ENCODE results near the gene RPL12.
"Not testable (repeated sequence)": the region's sequence is repeated elsewhere in the genome, so short reads cannot be mapped to it uniquely, and the experiment has no call there.

Gene RPL12

GRCh38 chr9:127467621-127468020, 16.4 kb upstream of the RPL12 start:
- no peaks in the 10 kb centered on the region for H3K4me1 ChIP-seq (ENCODE audit: control insufficient read depth, insufficient read depth, low read length)
- no peak overlapping the region for H3K9ac ChIP-seq (ENCODE audit: low read depth, low read length)
- H3K9me3 ChIP-seq (ENCODE audit: control insufficient read depth, insufficient read depth, low read length) = no peaks in the 10 kb centered on the region
- no peak overlapping the region for H3K4me3 ChIP-seq (ENCODE audit: low read depth, low read length)
- no peaks in the 10 kb centered on the region for H3K27me3 ChIP-seq (ENCODE audit: control insufficient read depth, insufficient read depth, low read length)
- H3K36me3 ChIP-seq (ENCODE audit: control insufficient read depth, insufficient read depth, low read length) = peaks cover 32% of the 10 kb centered on the region
- no peak overlapping the region for H3K27ac ChIP-seq (ENCODE audit: low read depth, low read length)

- not testable (repeated sequence) for H3K27ac ChIP-seq (ENCODE audit: low read depth, low read length); H3K27me3 ChIP-seq (ENCODE audit: control insufficient read depth, insufficient read depth, low read length); H3K4me1 ChIP-seq (ENCODE audit: control insufficient read depth, insufficient read depth, low read length); H3K9me3 ChIP-seq (ENCODE audit: control insufficient read depth, insufficient read depth, low read length); H3K4me3 ChIP-seq (ENCODE audit: low read depth, low read length); H3K9ac ChIP-seq (ENCODE audit: low read depth, low read length)
- H3K36me3 ChIP-seq (ENCODE audit: control insufficient read depth, insufficient read depth, low read length) = peaks cover 44% of the 10 kb centered on the region
Measured at GRCh38 chr9:127466407-127466917, 15.3 kb upstream of the RPL12 start.

- Histone ChIP-seq H3K27me3 (ENCODE audit: control insufficient read depth, insufficient read depth, low read length) (no peaks in the 10 kb centered on the region), H3K36me3 (ENCODE audit: control insufficient read depth, insufficient read depth, low read length) (peaks cover 60% of the 10 kb centered on the region), H3K4me3 (ENCODE audit: low read depth, low read length) (no peak overlapping the region), H3K9ac (ENCODE audit: low read depth, low read length) (no peak overlapping the region), H3K27ac (ENCODE audit: low read depth, low read length) (no peak overlapping the region), H3K9me3 (ENCODE audit: control insufficient read depth, insufficient read depth, low read length) (no peaks in the 10 kb centered on the region), H3K4me1 (ENCODE audit: control insufficient read depth, insufficient read depth, low read length) (no peaks in the 10 kb centered on the region)
Measured at GRCh38 chr9:127463911-127464310, 12.7 kb upstream of the RPL12 start.

GRCh38 chr9:127463382-127463781, 12.2 kb upstream of the RPL12 start:
- Histone ChIP-seq H3K9ac (ENCODE audit: low read depth, low read length) (no peak overlapping the region), H3K4me3 (ENCODE audit: low read depth, low read length) (no peak overlapping the region), H3K27me3 (ENCODE audit: control insufficient read depth, insufficient read depth, low read length) (no peaks in the 10 kb centered on the region), H3K4me1 (ENCODE audit: control insufficient read depth, insufficient read depth, low read length) (no peaks in the 10 kb centered on the region), H3K27ac (ENCODE audit: low read depth, low read length) (no peak overlapping the region), H3K9me3 (ENCODE audit: control insufficient read depth, insufficient read depth, low read length) (no peaks in the 10 kb centered on the region), H3K36me3 (ENCODE audit: control insufficient read depth, insufficient read depth, low read length) (peaks cover 64% of the 10 kb centered on the region)

- H3K27me3 ChIP-seq (ENCODE audit: control insufficient read depth, insufficient read depth, low read length) = no peaks in the 10 kb centered on the region
- no peaks in the 10 kb centered on the region for H3K9me3 ChIP-seq (ENCODE audit: control insufficient read depth, insufficient read depth, low read length)
- no peak overlapping the region for H3K4me3 ChIP-seq (ENCODE audit: low read depth, low read length)
- no peak overlapping the region for H3K9ac ChIP-seq (ENCODE audit: low read depth, low read length)
- H3K27ac ChIP-seq (ENCODE audit: low read depth, low read length) = no peak overlapping the region
- no peaks in the 10 kb centered on the region; the same call in 1 of the 2 replicates for H3K4me1 ChIP-seq (ENCODE audit: control insufficient read depth, insufficient read depth, low read length)
- peaks cover 64% of the 10 kb centered on the region for H3K36me3 ChIP-seq (ENCODE audit: control insufficient read depth, insufficient read depth, low read length)
Measured at GRCh38 chr9:127458921-127459320, 7.7 kb upstream of the RPL12 start.

- H3K9ac ChIP-seq (ENCODE audit: low read depth, low read length) = no peak overlapping the region
- H3K27ac ChIP-seq (ENCODE audit: low read depth, low read length) = no peak overlapping the region
- H3K27me3 ChIP-seq (ENCODE audit: control insufficient read depth, insufficient read depth, low read length) = no peaks in the 10 kb centered on the region
- H3K4me3 ChIP-seq (ENCODE audit: low read depth, low read length) = no peak overlapping the region
- H3K36me3 ChIP-seq (ENCODE audit: control insufficient read depth, insufficient read depth, low read length) = peaks cover 50% of the 10 kb centered on the region
- no peaks in the 10 kb centered on the region for H3K9me3 ChIP-seq (ENCODE audit: control insufficient read depth, insufficient read depth, low read length)
- H3K4me1 ChIP-seq (ENCODE audit: control insufficient read depth, insufficient read depth, low read length) = peaks cover 3% of the 10 kb centered on the region
Measured at GRCh38 chr9:127457191-127457878, 6.1 kb upstream of the RPL12 start.

- H3K27me3 ChIP-seq (ENCODE audit: control insufficient read depth, insufficient read depth, low read length) = no peaks in the 10 kb centered on the region
- peaks cover 37% of the 10 kb centered on the region for H3K36me3 ChIP-seq (ENCODE audit: control insufficient read depth, insufficient read depth, low read length)
- peaks cover 5% of the 10 kb centered on the region for H3K4me1 ChIP-seq (ENCODE audit: control insufficient read depth, insufficient read depth, low read length)
- no peak overlapping the region for H3K27ac ChIP-seq (ENCODE audit: low read depth, low read length)
- no peaks in the 10 kb centered on the region for H3K9me3 ChIP-seq (ENCODE audit: control insufficient read depth, insufficient read depth, low read length)
- no peak overlapping the region for H3K9ac ChIP-seq (ENCODE audit: low read depth, low read length)
- no peak overlapping the region for H3K4me3 ChIP-seq (ENCODE audit: low read depth, low read length)
Measured at GRCh38 chr9:127455324-127455992, 4.3 kb upstream of the RPL12 start.

GRCh38 chr9:127452691-127453090, 1.5 kb upstream of the RPL12 start:
- Histone ChIP-seq H3K27ac (ENCODE audit: low read depth, low read length) (no peak overlapping the region), H3K36me3 (ENCODE audit: control insufficient read depth, insufficient read depth, low read length) (peaks cover 51% of the 10 kb centered on the region), H3K9ac (ENCODE audit: low read depth, low read length) (no peak overlapping the region), H3K9me3 (ENCODE audit: control insufficient read depth, insufficient read depth, low read length) (no peaks in the 10 kb centered on the region), H3K4me1 (ENCODE audit: control insufficient read depth, insufficient read depth, low read length) (peaks cover 11% of the 10 kb centered on the region), H3K27me3 (ENCODE audit: control insufficient read depth, insufficient read depth, low read length) (no peaks in the 10 kb centered on the region), H3K4me3 (ENCODE audit: low read depth, low read length) (peak overlapping the region; percentile 96)

- peak overlapping the region; percentile 96 for H3K4me3 ChIP-seq (ENCODE audit: low read depth, low read length)
- no peaks in the 10 kb centered on the region for H3K9me3 ChIP-seq (ENCODE audit: control insufficient read depth, insufficient read depth, low read length)
- H3K27ac ChIP-seq (ENCODE audit: low read depth, low read length) = peak overlapping the region; percentile 46
- H3K27me3 ChIP-seq (ENCODE audit: control insufficient read depth, insufficient read depth, low read length) = no peaks in the 10 kb centered on the region
- H3K9ac ChIP-seq (ENCODE audit: low read depth, low read length) = peak overlapping the region; percentile 49
- peaks cover 51% of the 10 kb centered on the region for H3K36me3 ChIP-seq (ENCODE audit: control insufficient read depth, insufficient read depth, low read length)
- H3K4me1 ChIP-seq (ENCODE audit: control insufficient read depth, insufficient read depth, low read length) = peaks cover 11% of the 10 kb centered on the region
Measured at GRCh38 chr9:127451858-127452656, 851 bp upstream of the RPL12 start.

- Histone ChIP-seq H3K27ac (ENCODE audit: low read depth, low read length) (peak overlapping the region; percentile 97), H3K9ac (ENCODE audit: low read depth, low read length) (peak overlapping the region; percentile 49), H3K27me3 (ENCODE audit: control insufficient read depth, insufficient read depth, low read length) (no peaks in the 10 kb centered on the region), H3K4me3 (ENCODE audit: low read depth, low read length) (peak overlapping the region; percentile 96), H3K4me1 (ENCODE audit: control insufficient read depth, insufficient read depth, low read length) (peaks cover 11% of the 10 kb centered on the region), H3K9me3 (ENCODE audit: control insufficient read depth, insufficient read depth, low read length) (no peaks in the 10 kb centered on the region), H3K36me3 (ENCODE audit: control insufficient read depth, insufficient read depth, low read length) (peaks cover 52% of the 10 kb centered on the region)
Measured at GRCh38 chr9:127451608-127451857, 327 bp upstream of the RPL12 start.

- H3K27me3 ChIP-seq (ENCODE audit: control insufficient read depth, insufficient read depth, low read length) = no peaks in the 10 kb centered on the region
- H3K9me3 ChIP-seq (ENCODE audit: control insufficient read depth, insufficient read depth, low read length) = no peaks in the 10 kb centered on the region
- peak overlapping the region; percentile 99 for H3K9ac ChIP-seq (ENCODE audit: low read depth, low read length)
- H3K27ac ChIP-seq (ENCODE audit: low read depth, low read length) = peak overlapping the region; percentile 97
- H3K4me3 ChIP-seq (ENCODE audit: low read depth, low read length) = peak overlapping the region; percentile 96
- H3K36me3 ChIP-seq (ENCODE audit: control insufficient read depth, insufficient read depth, low read length) = peaks cover 58% of the 10 kb centered on the region
- peaks cover 11% of the 10 kb centered on the region for H3K4me1 ChIP-seq (ENCODE audit: control insufficient read depth, insufficient read depth, low read length)
Measured at GRCh38 chr9:127450243-127450760, 904 bp downstream of the RPL12 start.
